Caco-2 (cell line): ENCODE results near the gene ALOXE3. TPM values are rescaled to one million over a fixed set of nuclear protein-coding genes. Genes with fewer than 3 reads are reported as not detected.

ENCODE experiments used
- BruUV-seq: library from RNA; stranded (reverse); fragments of 400-500 nt; replicated peaks from 2 replicates; lab custom pipeline; 2021; lab: Mats Ljungman, UMichigan
- CTCF ChIA-PET: fragments of 300-600 bp; sonication (Branson Sonifier 250); formaldehyde crosslinking; loops from one replicate; lab custom pipeline; 2022; ENCODE audit warnings: antibody characterized with exemption; lab: Charles Lee
- POLR2A ChIA-PET: fragments of 300-600 bp; sonication (Branson Sonifier 250); formaldehyde crosslinking; loops from one replicate; lab custom pipeline; 2022; ENCODE audit warnings: antibody characterized with exemption; lab: Charles Lee
- DNase-seq, 2 experiments: peaks; one replicate each; pipeline versions ENCODE4 v3.0.0 to v3.0.0-alpha.2; 2020 to 2022
- H3K27me3 ChIP-seq: replicated peaks from 2 replicates; pipeline ENCODE4 v1.6.0; 2011; ENCODE audit warnings: low read length; ENCODE audit not compliant: control insufficient read depth, insufficient read depth
- H3K36me3 ChIP-seq: 2 replicates; pipeline ENCODE4 v1.5.1; 2011; ENCODE audit warnings: low read length; ENCODE audit not compliant: control insufficient read depth, insufficient read depth
- H3K4me1 ChIP-seq: fragments of 250-450 bp; sonication (Bioruptor Pico); 2 replicates; pipeline ENCODE4 v1.5.1; 2020; ENCODE audit warnings: mild to moderate bottlenecking
- H3K4me3 ChIP-seq: 2 replicates; pipeline ENCODE4 v1.5.1; 2011; ENCODE audit warnings: low read depth, mild to moderate bottlenecking, control low read depth, low read length
- H3K9me3 ChIP-seq: fragments of 250-450 bp; sonication (Bioruptor Pico); 2 replicates; pipeline ENCODE4 v1.5.1; 2020; ENCODE audit warnings: mild to moderate bottlenecking, moderate library complexity
- H3K27ac Mint-ChIP-seq: one replicate; pipeline ENCODE4 v1.8.0; 2022; ENCODE audit warnings: mixed read lengths; ENCODE audit not compliant: unreplicated experiment
- H3K27me3 Mint-ChIP-seq: one replicate; pipeline ENCODE4 v1.8.0; 2022; ENCODE audit warnings: mixed read lengths; ENCODE audit not compliant: insufficient read depth, unreplicated experiment
- H3K36me3 Mint-ChIP-seq: one replicate; pipeline ENCODE4 v1.8.0; 2022; ENCODE audit warnings: mild to moderate bottlenecking, mixed read lengths; ENCODE audit not compliant: insufficient read depth, unreplicated experiment
- H3K4me1 Mint-ChIP-seq: one replicate; pipeline ENCODE4 v1.8.0; 2022; ENCODE audit warnings: low read depth, mixed read lengths; ENCODE audit not compliant: unreplicated experiment
- H3K4me3 Mint-ChIP-seq: one replicate; pipeline ENCODE4 v1.8.0; 2022; ENCODE audit warnings: mild to moderate bottlenecking, moderate library complexity, mixed read lengths; ENCODE audit not compliant: unreplicated experiment
- H3K9me3 Mint-ChIP-seq: one replicate; pipeline ENCODE4 v1.8.0; 2022; ENCODE audit warnings: mixed read lengths; ENCODE audit not compliant: unreplicated experiment
- intact Hi-C: fragments of 100-400 bp; cut with micrococcal nuclease; formaldehyde crosslinking; loops from one replicate; pipeline ENCODE4 v1.10.0; 2022; ENCODE audit not compliant: unreplicated experiment
- total RNA-seq: library from RNA; stranded (reverse); gene quantifications from 2 replicates; pipeline ENCODE4 v1.2.3, GENCODE V29; 2022
- TF ChIP-seq, protein P1 (sequence below), 2 experiments: fragments of 200-600 bp in 1 of 2; IDR thresholded peaks; 1 replicate in 1 of 2; 2 replicates in 1 of 2; pipeline versions ENCODE4 v1.5.1 to v1.8.0; 2011 to 2022; ENCODE audit warnings: antibody characterized with exemption in 1 of 2, control low read depth in 1 of 2, inconsistent platforms in 1 of 2, low read depth in 1 of 2, low read length in 1 of 2, mild to moderate bottlenecking in 1 of 2, moderate library complexity in 1 of 2; ENCODE audit not compliant: insufficient read depth in 1 of 2, severe bottlenecking in 1 of 2, unreplicated experiment in 1 of 2

ALOXE3 gene
- total RNA-seq, 1 experiment from 2014 or later = not detected

DNA sequence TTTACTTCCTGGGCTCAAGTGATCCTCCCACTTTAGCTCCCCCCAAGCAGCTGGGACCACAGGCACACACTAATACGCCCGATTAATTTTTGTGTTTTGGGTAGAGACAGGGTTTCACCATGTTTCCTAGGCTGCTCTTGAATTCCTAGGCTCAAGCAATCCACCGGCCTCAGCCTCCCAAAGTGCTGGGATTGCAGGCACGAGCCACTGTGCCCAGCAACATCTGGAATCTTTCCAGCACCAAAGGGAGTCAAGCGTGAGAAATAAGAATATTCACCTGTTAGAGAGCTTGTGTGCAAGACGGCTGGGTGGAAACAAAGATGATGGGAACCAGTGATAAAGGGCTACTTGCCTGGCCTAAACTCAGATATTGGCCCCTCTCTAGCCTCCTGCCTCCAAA, 16.6 kb downstream of the ALOXE3 start:
- DNase-seq = no peak
- Mint-ChIP-seq H3K9me3 (no peaks in the 10 kb centered on the region), H3K36me3 (no peaks in the 10 kb centered on the region), H3K4me1 (peaks cover 6% of the 10 kb centered on the region), H3K4me3 (no peak overlapping the region), H3K27me3 (no peaks in the 10 kb centered on the region), H3K27ac (no peak overlapping the region)
- no TSS peak for BruUV-seq
- ChIA-PET CTCF (interaction anchor here (0.7 kb wide), 1 partner anchor 10 kb away, joined by 3 read pairs; no protein-coding TSS in a partner anchor), POLR2A (no interaction called here)
- no peaks in the 10 kb centered on the region for H3K36me3 ChIP-seq
- TF ChIP-seq, protein P1, sequence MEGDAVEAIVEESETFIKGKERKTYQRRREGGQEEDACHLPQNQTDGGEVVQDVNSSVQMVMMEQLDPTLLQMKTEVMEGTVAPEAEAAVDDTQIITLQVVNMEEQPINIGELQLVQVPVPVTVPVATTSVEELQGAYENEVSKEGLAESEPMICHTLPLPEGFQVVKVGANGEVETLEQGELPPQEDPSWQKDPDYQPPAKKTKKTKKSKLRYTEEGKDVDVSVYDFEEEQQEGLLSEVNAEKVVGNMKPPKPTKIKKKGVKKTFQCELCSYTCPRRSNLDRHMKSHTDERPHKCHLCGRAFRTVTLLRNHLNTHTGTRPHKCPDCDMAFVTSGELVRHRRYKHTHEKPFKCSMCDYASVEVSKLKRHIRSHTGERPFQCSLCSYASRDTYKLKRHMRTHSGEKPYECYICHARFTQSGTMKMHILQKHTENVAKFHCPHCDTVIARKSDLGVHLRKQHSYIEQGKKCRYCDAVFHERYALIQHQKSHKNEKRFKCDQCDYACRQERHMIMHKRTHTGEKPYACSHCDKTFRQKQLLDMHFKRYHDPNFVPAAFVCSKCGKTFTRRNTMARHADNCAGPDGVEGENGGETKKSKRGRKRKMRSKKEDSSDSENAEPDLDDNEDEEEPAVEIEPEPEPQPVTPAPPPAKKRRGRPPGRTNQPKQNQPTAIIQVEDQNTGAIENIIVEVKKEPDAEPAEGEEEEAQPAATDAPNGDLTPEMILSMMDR (IDR thresholded peaks at IDR 0.05; ENCODE audit: insufficient read depth in 1 of 2, low read depth in 1 of 2, low read length in 1 of 2, severe bottlenecking in 1 of 2, unreplicated experiment in 1 of 2) = no peak
- H3K27me3 ChIP-seq = no peaks in the 10 kb centered on the region
- H3K4me1 ChIP-seq = no peaks in the 10 kb centered on the region
- no peaks in the 10 kb centered on the region for H3K9me3 ChIP-seq
- H3K4me3 ChIP-seq = no peak overlapping the region
- intact Hi-C loops = no loop called here

DNA sequence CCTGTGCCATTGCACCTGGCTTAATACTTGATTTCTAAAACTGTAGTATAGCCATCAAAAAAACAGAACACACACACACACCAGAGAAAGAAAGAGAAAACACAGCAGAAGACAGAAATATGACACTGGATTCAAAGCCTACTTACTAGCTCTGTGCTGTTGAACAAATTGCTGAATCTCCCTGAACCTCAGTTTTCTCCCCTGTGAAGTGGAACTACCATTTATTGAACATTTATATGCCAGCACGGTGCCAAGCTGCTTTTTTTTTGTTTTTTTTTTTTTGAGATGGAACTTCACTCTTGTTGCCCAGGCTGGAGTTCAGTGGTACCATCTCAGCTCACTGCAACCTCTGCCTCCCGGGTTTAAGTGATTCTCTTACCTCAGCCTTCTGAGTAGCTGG, 17.6 kb downstream of the ALOXE3 start:
- H3K27ac Mint-ChIP-seq = no peak overlapping the region
- no peaks in the 10 kb centered on the region for H3K9me3 Mint-ChIP-seq
- no TSS peak for BruUV-seq
- Histone ChIP-seq H3K4me1 (no peaks in the 10 kb centered on the region), H3K27me3 (no peaks in the 10 kb centered on the region), H3K9me3 (no peaks in the 10 kb centered on the region), H3K36me3 (no peaks in the 10 kb centered on the region), H3K4me3 (no peak overlapping the region)
- peaks cover 1% of the 10 kb centered on the region for H3K4me1 Mint-ChIP-seq
- H3K27me3 Mint-ChIP-seq = no peaks in the 10 kb centered on the region
- H3K4me3 Mint-ChIP-seq = no peak overlapping the region
- TF ChIP-seq, protein P1 (IDR thresholded peaks at IDR 0.05; ENCODE audit: insufficient read depth in 1 of 2, low read depth in 1 of 2, low read length in 1 of 2, severe bottlenecking in 1 of 2, unreplicated experiment in 1 of 2) = no peak
- CTCF ChIA-PET = interaction anchor here (0.6 to 0.7 kb wide), 2 partner anchors 11 to 42 kb away, joined by 3 read pairs; no protein-coding TSS in a partner anchor
- no peak for DNase-seq
- POLR2A ChIA-PET = no interaction called here
- no peaks in the 10 kb centered on the region for H3K36me3 Mint-ChIP-seq
- intact Hi-C loops = no loop called here

DNA sequence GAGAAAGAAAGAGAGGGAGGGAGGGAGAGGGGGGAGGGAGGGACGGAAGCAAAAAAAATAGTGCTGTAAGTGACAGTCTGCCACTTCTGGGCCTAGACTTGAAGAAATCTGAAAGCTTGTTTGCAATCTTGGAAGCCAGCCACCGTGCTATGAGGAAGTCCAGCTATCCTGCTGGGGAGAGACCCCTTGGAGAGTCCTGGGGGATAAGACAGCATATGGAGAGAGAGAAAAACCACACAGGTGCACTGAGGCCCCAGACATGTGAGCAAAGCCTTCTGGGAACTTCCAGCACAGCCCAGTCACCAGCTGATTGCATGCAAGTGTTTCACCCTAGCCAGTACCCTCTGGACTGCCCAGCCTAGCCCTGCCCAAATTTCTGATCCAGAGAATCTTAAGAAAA, 18.2 kb downstream of the ALOXE3 start:
- no peak for DNase-seq
- Mint-ChIP-seq H3K36me3 (no peaks in the 10 kb centered on the region), H3K27me3 (no peaks in the 10 kb centered on the region), H3K27ac (no peak overlapping the region), H3K9me3 (no peaks in the 10 kb centered on the region), H3K4me1 (no peaks in the 10 kb centered on the region), H3K4me3 (no peak overlapping the region)
- intact Hi-C loops = no loop called here
- ChIA-PET POLR2A (no interaction called here), CTCF (no interaction called here)
- no peaks in the 10 kb centered on the region for H3K36me3 ChIP-seq
- no peaks in the 10 kb centered on the region for H3K27me3 ChIP-seq
- no peaks in the 10 kb centered on the region for H3K4me1 ChIP-seq
- TF ChIP-seq, protein P1 (IDR thresholded peaks at IDR 0.05; ENCODE audit: insufficient read depth in 1 of 2, low read depth in 1 of 2, low read length in 1 of 2, severe bottlenecking in 1 of 2, unreplicated experiment in 1 of 2) = no peak
- no peaks in the 10 kb centered on the region for H3K9me3 ChIP-seq
- BruUV-seq = no TSS peak
- H3K4me3 ChIP-seq = no peak overlapping the region
